ENCODE results near the gene MDM2. TPM values are rescaled to one million over a fixed set of nuclear protein-coding genes. Genes with fewer than 3 reads are reported as not detected.
"Not testable (repeated sequence)": the region's sequence is repeated elsewhere in the genome, so short reads cannot be mapped to it uniquely, and the experiment has no call there.

MDM2 gene
- total and polyA plus RNA-seq, 2 experiments from 2014 or later, result 23.7 to 70.3 TPM

DNA sequence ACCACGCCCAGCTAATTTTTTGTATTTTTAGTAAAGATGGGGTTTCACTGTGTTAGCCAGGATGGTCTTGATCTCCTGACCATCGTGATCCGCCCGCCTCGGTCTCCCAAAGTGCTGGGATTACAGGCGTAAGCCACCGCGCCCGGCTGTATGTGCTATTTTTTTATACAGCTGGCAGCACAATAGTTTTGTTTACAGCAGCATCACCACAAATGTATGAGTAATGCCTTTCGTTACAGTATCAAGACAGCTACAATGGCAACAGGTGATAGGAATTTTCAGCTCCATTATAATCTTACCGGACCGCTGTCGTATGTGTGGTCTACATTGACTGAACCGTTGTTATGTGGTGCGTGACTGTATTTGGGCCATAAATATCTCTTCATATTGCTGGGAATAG is 11.6 kb upstream of the MDM2 start:
- Histone ChIP-seq H3K4me1 (ENCODE audit: low read depth) (no peaks in the 10 kb centered on the region), H3K9me3 (ENCODE audit: low read depth) (no peaks in the 10 kb centered on the region), H3K27me3 (no peaks in the 10 kb centered on the region), H3K4me3 (no peak overlapping the region), H3K27ac (no peak overlapping the region), H3K36me3 (no peaks in the 10 kb centered on the region)
- TF ChIP-seq, protein P1, sequence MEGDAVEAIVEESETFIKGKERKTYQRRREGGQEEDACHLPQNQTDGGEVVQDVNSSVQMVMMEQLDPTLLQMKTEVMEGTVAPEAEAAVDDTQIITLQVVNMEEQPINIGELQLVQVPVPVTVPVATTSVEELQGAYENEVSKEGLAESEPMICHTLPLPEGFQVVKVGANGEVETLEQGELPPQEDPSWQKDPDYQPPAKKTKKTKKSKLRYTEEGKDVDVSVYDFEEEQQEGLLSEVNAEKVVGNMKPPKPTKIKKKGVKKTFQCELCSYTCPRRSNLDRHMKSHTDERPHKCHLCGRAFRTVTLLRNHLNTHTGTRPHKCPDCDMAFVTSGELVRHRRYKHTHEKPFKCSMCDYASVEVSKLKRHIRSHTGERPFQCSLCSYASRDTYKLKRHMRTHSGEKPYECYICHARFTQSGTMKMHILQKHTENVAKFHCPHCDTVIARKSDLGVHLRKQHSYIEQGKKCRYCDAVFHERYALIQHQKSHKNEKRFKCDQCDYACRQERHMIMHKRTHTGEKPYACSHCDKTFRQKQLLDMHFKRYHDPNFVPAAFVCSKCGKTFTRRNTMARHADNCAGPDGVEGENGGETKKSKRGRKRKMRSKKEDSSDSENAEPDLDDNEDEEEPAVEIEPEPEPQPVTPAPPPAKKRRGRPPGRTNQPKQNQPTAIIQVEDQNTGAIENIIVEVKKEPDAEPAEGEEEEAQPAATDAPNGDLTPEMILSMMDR (IDR thresholded peaks at IDR 0.05; ENCODE audit: low read depth, low read length), result no peak
- no peak for DNase-seq (ENCODE audit: low read depth in 1 of 2, low spot score in 1 of 2)

DNA sequence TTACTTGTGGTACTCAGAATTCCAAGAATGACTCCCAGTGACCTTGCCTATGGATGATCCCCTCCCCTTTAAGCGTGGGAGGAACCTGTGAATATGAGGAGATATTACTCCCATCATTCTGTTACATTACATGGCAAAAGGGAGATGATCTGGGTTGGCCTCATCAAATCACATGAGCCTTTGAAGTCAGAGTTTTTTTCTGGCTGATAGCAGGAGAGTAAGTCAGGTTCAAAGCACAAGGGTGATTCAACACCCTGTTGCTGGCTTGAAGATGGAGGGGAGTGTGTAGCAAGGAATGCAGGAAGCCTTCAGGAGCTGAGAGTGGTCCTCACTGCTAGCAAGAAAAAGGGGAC is 9.1 kb upstream of the MDM2 start:
- Histone ChIP-seq H3K9me3 (ENCODE audit: low read depth) (no peaks in the 10 kb centered on the region), H3K4me1 (ENCODE audit: low read depth) (no peaks in the 10 kb centered on the region), H3K27ac (no peak overlapping the region), H3K36me3 (no peaks in the 10 kb centered on the region), H3K27me3 (no peaks in the 10 kb centered on the region), H3K4me3 (no peak overlapping the region)
- no peak for DNase-seq (ENCODE audit: low read depth in 1 of 2, low spot score in 1 of 2)
- TF ChIP-seq, protein P1 (IDR thresholded peaks at IDR 0.05; ENCODE audit: low read depth, low read length), result no peak

DNA sequence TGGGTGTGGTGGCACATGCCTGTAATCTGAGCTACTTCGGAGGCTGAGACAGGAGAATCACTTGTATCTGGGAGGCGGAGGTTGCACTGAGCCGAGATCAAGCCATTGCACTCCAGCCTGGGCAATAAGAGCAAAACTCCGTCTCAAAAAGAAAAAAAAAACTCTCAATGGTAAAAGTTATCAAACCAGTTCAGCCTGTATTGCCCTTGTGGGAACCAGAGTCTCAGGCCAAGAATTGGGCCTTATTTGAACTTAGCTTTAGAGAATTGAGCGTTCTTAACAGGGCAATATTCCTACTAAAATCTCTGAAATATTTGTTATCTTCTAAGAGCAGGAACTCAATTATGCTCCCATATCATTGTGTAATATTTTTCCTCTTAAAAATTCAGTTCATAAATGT is 7.7 kb upstream of the MDM2 start:
- H3K27ac ChIP-seq, result no peak overlapping the region
- H3K4me3 ChIP-seq, result no peak overlapping the region
- H3K4me1 ChIP-seq (ENCODE audit: low read depth), result no peaks in the 10 kb centered on the region
- no peaks in the 10 kb centered on the region for H3K36me3 ChIP-seq
- no peaks in the 10 kb centered on the region for H3K27me3 ChIP-seq
- TF ChIP-seq, protein P1 (IDR thresholded peaks at IDR 0.05; ENCODE audit: low read depth, low read length), result no peak
- no peaks in the 10 kb centered on the region for H3K9me3 ChIP-seq (ENCODE audit: low read depth)
- DNase-seq (ENCODE audit: low read depth in 1 of 2, low spot score in 1 of 2), result no peak

DNA sequence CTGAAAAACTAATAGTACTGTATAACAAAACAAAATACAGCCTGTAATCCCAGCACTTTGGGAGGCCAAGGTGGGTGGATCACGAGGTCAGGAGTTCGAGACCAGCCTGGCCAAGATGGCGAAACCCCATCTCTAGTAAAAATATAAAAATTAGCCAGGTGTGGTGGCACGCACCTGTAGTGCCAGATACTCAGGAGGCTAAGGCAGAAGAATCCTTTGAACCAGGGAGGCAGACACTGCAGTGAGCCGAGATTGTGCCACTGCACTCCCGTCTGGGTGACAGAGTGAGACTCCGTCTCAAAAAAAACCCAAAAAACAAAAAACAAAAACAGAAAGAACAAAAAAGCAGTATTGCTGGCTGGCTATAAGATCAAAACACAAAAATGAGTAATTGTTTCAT is 6.9 kb upstream of the MDM2 start:
- not testable (repeated sequence) for H3K9me3 ChIP-seq (ENCODE audit: low read depth); H3K4me1 ChIP-seq (ENCODE audit: low read depth); DNase-seq (ENCODE audit: low read depth in 1 of 2, low spot score in 1 of 2); H3K4me3 ChIP-seq; H3K36me3 ChIP-seq; H3K27me3 ChIP-seq; H3K27ac ChIP-seq

DNA sequence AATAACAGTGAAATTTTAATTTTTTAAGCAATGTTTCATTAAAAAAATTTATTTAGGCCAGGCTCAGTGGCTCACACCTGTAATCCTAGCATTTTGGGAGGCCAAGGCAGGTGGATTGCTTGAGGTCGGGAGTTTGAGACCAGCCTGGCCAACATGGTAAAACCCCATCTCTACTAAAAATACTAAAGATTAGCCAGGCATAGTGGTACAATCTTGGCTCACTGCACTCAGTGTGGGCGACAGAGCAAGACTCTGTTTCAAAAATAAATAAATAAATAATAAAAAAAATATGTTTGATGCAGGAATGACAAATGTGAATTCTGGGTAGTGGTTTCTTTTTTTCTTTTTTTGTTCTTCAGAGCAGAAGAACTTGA is 5.6 kb upstream of the MDM2 start:
- H3K27me3 ChIP-seq; H3K9me3 ChIP-seq (ENCODE audit: low read depth); H3K27ac ChIP-seq; H3K4me3 ChIP-seq; H3K36me3 ChIP-seq; DNase-seq (ENCODE audit: low read depth in 1 of 2, low spot score in 1 of 2); H3K4me1 ChIP-seq (ENCODE audit: low read depth): not testable (repeated sequence)

DNA sequence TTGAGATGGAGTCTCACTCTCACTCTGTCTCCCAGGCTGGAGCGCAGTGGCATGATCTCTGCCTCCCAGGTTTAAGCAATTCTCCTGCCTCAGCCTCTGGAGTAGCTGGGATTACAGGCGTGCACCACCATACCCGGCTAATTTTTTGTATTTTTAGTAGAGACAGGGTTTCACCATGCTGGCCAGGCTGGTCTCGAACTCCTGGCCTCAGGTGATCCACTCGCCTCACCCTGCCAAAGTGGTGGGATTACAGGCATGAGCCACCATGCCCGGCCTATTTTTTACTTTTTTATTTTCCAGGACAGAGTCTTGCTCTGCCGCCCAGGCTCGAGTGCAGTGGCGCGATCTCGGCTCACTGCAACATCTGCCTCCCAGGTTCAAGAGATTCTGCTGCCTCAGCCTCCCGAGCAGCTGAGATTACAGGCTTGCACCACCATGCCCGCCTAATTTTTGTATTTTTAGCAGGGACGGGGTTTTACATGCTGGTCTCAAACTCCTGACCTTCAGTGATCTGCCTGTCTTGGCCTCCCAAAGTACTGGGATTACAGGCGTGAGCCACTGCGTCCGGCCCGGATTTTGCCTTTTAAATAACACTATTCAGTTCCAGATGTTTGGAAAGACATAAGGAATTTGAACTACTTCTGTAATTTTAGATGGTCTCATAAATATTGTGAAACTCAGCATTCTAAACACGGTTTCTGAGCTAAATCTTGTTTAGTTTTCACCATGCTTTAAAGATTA is 4.9 kb upstream of the MDM2 start:
- DNase-seq (ENCODE audit: low read depth in 1 of 2, low spot score in 1 of 2); H3K36me3 ChIP-seq; H3K27me3 ChIP-seq; H3K4me1 ChIP-seq (ENCODE audit: low read depth); H3K27ac ChIP-seq; H3K9me3 ChIP-seq (ENCODE audit: low read depth); H3K4me3 ChIP-seq: not testable (repeated sequence)

DNA sequence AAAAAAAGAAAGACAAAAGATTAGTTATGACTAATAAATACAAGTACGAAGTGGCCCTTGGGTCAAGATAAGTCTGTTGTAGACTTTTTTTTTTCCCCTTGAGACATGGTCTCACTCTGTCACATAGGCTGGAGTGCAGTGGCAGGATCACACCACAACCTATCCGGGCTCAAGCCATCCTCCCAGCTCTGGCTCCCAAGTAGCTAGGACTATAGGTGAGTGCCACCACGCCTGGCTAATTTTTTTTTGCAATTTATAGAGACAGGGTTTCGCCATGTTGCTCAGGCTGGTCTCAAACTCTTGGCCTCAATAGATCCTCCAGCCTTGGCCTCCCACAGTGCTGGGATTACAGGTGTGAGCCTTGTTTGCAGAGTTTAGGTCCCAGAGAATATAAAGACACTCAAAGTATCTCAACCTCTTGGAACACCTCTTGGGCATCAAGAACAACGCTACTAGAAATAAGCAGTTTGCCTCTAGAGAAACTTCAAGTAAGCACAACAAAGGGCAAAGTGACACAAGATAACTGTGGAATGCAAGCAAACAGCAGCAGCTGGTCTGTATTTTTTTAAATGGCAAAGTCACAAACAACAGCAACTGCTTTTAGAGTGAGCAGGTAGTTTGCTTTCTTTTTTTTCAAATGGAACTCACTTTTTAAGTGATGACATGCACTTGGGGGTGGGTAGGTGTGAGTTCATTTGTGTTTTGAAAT is 3.9 kb upstream of the MDM2 start:
- no peaks in the 10 kb centered on the region for H3K36me3 ChIP-seq
- H3K27me3 ChIP-seq, result no peaks in the 10 kb centered on the region
- no peak overlapping the region for H3K4me3 ChIP-seq
- no peaks in the 10 kb centered on the region for H3K9me3 ChIP-seq (ENCODE audit: low read depth)
- peak overlapping the region; percentile 32 for H3K27ac ChIP-seq
- TF ChIP-seq, protein P1 (IDR thresholded peaks at IDR 0.05; ENCODE audit: low read depth, low read length), result no peak
- peaks cover 2% of the 10 kb centered on the region for H3K4me1 ChIP-seq (ENCODE audit: low read depth)
- no peak for DNase-seq (ENCODE audit: low read depth in 1 of 2, low spot score in 1 of 2)
